Limb (tissue), 2 donors: ENCODE measurements around the gene SLC17A9.

ENCODE experiments used
- DNase-seq, 2 donors: peaks; one replicate each; pipeline ENCODE4 v3.0.0-alpha.2; 2016; ENCODE audit errors: extremely low spot score in 2 of 2

Gene SLC17A9

GRCh38 chr20:62982124-62983075 lies 29.9 kb downstream of the SLC17A9 start:
- no peak for DNase-seq

- DNase-seq, result no peak
Measured at GRCh38 chr20:62983210-62983609, 30.7 kb downstream of the SLC17A9 start.

GRCh38 chr20:62984666-62985443 lies 32.3 kb downstream of the SLC17A9 start:
- no peak for DNase-seq

- no peak for DNase-seq
Measured at GRCh38 chr20:62985444-62985778, 32.9 kb downstream of the SLC17A9 start.

- DNase-seq, result no peak
Measured at GRCh38 chr20:62986257-62986800, 33.8 kb downstream of the SLC17A9 start.

- DNase-seq, result no peak
Measured at GRCh38 chr20:62987114-62987513, 34.6 kb downstream of the SLC17A9 start.

- no peak for DNase-seq
Measured at GRCh38 chr20:62989201-62989601, 36.7 kb downstream of the SLC17A9 start.

GRCh38 chr20:62990306-62990825 lies 37.9 kb downstream of the SLC17A9 start:
- no peak for DNase-seq

- DNase-seq, result no peak
Measured at GRCh38 chr20:62991196-62991807, 38.8 kb downstream of the SLC17A9 start.

GRCh38 chr20:62991863-62992262 lies 39.4 kb downstream of the SLC17A9 start:
- no peak for DNase-seq

GRCh38 chr20:62993856-62994494 lies 41.5 kb downstream of the SLC17A9 start:
- DNase-seq, result no peak

- DNase-seq, result no peak
Measured at GRCh38 chr20:62994869-62995281, 42.4 kb downstream of the SLC17A9 start.

GRCh38 chr20:62995481-62995880 lies 43.0 kb downstream of the SLC17A9 start:
- no peak for DNase-seq

GRCh38 chr20:62995898-62996595 lies 43.5 kb downstream of the SLC17A9 start:
- DNase-seq, result no peak

- DNase-seq, result no peak
Measured at GRCh38 chr20:62996596-62996982, 44.1 kb downstream of the SLC17A9 start.

GRCh38 chr20:62997417-62998035 lies 45.0 kb downstream of the SLC17A9 start:
- DNase-seq, result no peak

GRCh38 chr20:62998449-62998848 lies 45.9 kb downstream of the SLC17A9 start:
- no peak for DNase-seq

- DNase-seq, result no peak
Measured at GRCh38 chr20:62999580-62999979, 47.1 kb downstream of the SLC17A9 start.

GRCh38 chr20:63000036-63000435 lies 47.5 kb downstream of the SLC17A9 start:
- no peak for DNase-seq

- DNase-seq, result no peak
Measured at GRCh38 chr20:63000958-63001357, 48.4 kb downstream of the SLC17A9 start.
